Amniotic stem cell (primary cell): Measurements from ENCODE around the gene ABCA3.

ENCODE experiments used
- DNase-seq: peaks from one replicate; lab custom pipeline; 2025; lab: John Stamatoyannopoulos, UW

The ABCA3 gene

GRCh38 chr16:2308089-2308962 is 32.2 kb downstream of the ABCA3 start:
- DNase-seq, result no peak

DNA sequence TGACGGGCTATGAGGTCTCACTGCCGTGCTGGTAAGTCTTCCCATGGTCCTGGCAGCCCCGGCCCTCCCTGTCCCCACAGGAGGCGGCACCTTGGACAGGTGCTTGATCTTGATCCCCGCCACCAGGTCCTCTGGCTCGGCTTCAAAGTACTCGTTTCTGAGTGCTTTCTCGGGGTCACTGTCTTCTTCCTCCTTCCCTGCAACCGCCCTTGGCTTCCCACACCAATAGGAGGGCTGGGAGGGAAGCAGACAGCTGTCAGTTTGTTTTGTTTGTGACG is 40.7 kb downstream of the ABCA3 start:
- no peak for DNase-seq

DNA sequence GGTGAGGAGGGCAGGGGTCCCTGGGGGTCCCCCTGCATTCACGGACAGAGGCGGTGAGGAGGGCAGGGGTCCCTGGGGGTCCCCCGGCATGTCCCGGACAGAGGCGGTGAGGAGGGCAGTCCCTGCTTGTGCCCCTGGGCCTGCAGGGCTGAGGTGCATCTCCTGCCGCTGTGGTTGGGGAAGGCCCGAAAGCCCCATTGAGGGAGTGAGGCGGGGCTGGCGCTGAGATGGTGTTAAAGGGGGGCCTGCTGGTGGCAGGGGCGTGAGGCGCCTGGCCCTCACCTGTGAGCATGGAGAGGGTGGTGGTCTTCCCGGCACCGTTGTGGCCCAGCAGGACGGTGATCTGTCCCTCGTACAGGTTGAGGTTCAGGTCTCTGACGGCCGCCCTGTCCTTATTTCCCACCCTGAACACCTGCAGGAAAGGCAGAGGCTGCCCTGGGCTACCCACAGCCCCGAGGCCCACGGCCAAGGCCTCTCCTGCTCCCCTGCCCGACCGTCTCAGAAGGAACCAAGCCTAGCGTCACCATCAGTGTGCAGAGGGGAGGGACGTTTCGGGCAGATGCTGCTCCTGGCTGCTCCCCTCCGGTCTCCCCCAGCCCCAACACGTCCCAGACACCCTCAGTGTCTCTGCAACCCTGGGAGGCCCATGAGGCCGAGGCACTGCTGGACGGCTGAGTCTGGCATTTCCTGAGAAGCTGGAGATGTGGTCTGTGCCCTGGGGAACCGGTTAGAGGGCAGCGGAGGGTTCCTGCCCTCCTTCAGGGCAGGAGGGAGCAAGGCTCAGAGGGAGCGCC is 41.2 kb downstream of the ABCA3 start:
- DNase-seq, result no peak

DNA sequence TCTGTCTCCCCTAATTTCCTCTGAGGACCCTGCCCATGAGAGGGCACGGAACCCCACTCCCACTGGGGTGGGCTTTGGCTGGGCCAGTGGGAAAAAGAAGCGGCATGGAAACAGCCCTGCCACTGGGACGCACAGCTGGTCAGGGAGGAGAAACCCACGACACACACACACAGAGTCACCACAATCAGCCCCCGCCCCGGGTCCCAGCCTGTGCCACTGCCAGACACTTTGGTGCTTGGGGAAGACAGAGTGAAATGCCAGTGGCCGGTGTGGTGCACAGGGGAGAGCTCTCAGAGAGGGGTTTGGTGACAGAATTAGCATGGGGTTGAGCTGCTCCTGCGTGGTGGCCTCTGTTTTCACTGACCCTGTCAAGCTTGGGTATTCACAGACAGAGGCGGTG is 41.9 kb downstream of the ABCA3 start:
- DNase-seq, result no peak

DNA sequence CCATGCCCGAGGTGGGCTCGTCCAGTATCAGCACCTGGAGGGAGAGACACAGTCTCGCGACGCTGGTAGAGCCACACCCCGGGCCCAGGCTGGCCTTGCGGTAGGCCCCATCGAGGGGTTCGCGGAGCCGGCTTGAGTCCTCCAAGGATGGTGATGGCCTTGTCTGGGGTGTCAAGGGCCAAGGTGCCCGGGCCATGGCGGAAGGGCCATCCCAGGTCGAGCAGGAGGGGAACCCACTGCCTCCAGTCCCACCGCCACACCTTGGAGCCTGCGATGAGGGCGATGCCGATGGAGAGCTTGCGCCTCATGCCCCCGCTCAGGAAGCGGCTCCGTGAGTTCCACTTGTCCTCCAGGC is 43.0 kb downstream of the ABCA3 start:
- no peak for DNase-seq

GRCh38 chr16:2296661-2297505 is 43.6 kb downstream of the ABCA3 start:
- no peak for DNase-seq

GRCh38 chr16:2295056-2295798 is 45.3 kb downstream of the ABCA3 start:
- no peak for DNase-seq

DNA sequence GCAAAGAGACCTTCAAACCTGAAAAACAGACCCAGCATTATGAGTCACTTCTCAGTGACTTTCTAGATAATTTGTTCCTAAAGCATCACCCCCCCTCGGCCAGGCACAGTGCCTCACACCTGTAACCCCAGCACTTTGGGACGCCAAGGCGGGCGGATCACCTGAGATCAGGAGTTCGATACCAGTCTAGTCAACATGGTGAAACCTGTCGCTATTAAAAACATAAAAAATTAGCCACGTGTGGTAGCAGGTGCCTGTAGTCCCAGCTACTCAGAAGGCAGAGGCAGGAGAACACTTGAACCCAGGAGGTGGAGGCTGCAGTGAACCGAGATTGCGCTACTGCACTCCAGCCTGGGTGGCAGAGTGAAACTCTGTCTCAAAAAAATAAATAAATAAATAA is 48.3 kb downstream of the ABCA3 start:
- no peak for DNase-seq

GRCh38 chr16:2289282-2289681 is 51.2 kb downstream of the ABCA3 start:
- no peak for DNase-seq

- no peak for DNase-seq
These were observed 51.8 kb downstream of the ABCA3 start for GRCh38 chr16:2288726-2289125.

DNA sequence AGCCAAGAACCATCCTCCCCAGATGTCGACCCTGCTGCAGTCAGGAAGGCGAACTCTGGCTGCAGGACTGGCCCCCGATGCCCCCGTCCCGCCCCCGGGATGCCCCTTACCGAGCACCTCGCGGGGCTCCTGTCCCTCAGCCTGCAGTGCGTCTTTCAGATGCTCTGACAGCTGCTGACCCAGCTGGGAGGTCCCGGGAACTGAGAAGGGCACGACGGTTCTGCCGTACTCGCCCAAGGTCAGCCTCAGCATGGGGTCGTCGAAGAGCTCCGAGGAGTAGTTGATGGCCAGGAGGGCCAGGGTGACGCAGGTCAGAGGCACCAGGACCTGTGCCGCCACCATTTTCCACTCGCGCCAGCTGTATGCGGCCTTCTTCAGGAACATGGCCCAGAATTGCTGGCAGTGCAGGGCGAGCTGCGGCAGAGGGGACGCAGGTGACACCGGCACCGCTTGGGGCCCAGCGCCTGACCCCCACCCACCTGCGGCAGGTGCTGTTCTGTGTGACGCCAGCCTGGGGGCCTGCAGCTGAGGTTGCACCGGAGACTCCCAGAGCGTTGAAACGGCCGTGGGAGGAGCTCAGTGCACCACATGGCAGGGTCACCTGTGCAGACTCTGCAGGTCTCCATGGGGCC is 52.5 kb downstream of the ABCA3 start:
- no peak for DNase-seq

GRCh38 chr16:2286550-2286949 is 54.0 kb downstream of the ABCA3 start:
- DNase-seq, result no peak

DNA sequence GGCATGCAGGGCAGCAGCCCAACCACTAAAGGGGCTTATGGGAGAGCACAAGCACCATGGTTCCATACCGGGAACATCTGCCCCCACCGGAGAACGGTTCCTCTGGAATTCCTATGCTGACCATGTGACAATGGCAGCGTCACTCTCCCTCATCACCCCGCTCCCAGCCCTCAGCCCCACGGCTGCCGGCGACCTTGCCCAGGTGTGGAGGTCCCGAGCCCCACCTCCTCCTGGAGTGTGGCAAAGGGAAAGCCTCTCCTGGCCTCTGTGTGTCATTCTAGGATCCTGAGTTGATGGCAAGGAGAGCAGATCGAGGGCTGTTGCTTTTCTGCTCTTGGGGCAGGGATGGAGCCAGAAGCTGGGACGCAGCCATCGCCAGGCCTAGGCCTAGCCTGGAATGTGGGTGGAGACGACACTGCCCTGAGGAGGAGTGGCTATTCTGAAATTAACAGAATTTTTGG is 54.8 kb downstream of the ABCA3 start:
- no peak for DNase-seq

GRCh38 chr16:2284797-2285576 is 55.5 kb downstream of the ABCA3 start:
- DNase-seq, result no peak

DNA sequence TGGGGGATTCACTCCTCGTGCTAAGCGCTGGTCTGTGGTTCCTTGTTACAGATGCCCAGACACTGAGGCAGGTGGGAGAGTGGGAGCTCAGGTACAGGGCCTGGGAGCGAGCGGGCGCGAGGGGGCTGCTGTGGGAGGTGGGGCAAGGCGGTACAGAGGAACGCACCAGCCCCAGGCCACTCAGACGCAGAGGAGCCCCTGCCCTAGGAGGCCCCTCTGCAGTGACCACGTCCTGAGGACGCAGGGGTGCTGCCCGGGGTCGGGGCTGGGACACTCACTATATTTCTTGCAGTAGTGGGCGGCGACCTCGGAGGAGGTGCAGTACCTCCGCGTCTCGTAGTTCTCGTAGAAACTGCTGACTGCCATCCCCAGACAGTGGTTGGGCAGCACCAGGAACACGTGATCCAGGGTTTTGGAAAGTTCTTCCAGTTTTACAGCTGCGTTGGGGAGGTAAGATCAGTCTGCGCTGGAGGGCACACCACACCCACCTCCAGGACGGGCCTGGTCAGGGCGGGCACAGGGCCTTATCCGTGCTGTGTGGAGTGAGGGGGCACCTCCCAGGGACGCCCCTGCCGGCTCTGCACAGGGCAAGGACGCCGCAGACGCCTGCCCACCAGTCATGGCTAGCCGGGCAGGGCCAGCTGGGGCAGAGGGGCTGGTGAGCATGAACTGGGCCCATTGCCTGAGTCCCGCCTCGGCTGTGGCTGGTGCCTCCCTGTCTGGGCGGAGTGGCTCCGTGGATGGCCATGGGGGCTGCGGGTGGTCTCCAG is 56.3 kb downstream of the ABCA3 start:
- no peak for DNase-seq

- DNase-seq, result no peak
These were observed 57.5 kb downstream of the ABCA3 start for GRCh38 chr16:2282866-2283555.

GRCh38 chr16:2282262-2282661 is 58.3 kb downstream of the ABCA3 start:
- no peak for DNase-seq

- DNase-seq, result no peak
These were observed 59.5 kb downstream of the ABCA3 start for GRCh38 chr16:2280981-2281542.

DNA sequence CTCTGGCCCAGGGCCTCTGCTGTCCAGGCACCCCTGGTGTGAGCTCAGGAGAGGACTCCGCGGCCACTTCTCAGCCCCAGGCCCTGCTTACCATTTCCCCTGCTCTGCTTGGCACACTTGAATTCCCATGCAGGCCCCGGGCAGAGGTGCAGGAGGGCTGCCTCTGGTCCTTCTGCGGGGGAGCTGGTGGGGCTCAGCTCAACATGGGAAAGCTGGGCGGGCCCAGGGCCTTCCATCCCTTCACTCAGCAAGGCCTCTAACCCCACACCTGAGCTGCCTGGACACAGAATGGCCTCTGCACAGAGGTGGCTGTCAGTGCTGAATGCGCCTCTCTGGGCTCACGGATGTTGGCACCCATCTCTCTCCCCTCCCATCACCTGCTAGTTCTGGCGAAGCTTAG is 60.1 kb downstream of the ABCA3 start:
- DNase-seq, result no peak
